Mesendoderm (in vitro differentiated cells): ENCODE measurements around the gene GSTCD.
"Not testable (repeated sequence)": the region's sequence is repeated elsewhere in the genome, so short reads cannot be mapped to it uniquely, and the experiment has no call there.

ENCODE experiments used
- DNase-seq: peaks from one replicate; pipeline ENCODE4 v3.0.0; 2013
- H2AK5ac ChIP-seq: 2 replicates; pipeline ENCODE4 v1.6.1; 2013; ENCODE audit warnings: low read length, inconsistent platforms
- H2BK120ac ChIP-seq: 2 replicates; pipeline ENCODE4 v1.6.1; 2013; ENCODE audit warnings: low read depth, mild to moderate bottlenecking, low read length, moderate library complexity, mixed read lengths
- H2BK15ac ChIP-seq: replicated peaks from 2 replicates; pipeline ENCODE4 v1.6.1; 2013; ENCODE audit warnings: low read depth, mild to moderate bottlenecking, moderate library complexity
- H2BK5ac ChIP-seq: 2 replicates; pipeline ENCODE4 v1.6.1; 2013; ENCODE audit warnings: low read length, inconsistent platforms
- H3K18ac ChIP-seq: 2 replicates; pipeline ENCODE4 v1.6.1; 2013; ENCODE audit warnings: mild to moderate bottlenecking, low read length, mixed read lengths
- H3K23ac ChIP-seq: one replicate; pipeline ENCODE4 v1.6.1; 2013; ENCODE audit warnings: low read length
- H3K27ac ChIP-seq: 2 replicates; pipeline ENCODE4 v1.5.1; 2013; ENCODE audit warnings: low read depth, mild to moderate bottlenecking, inconsistent platforms, low read length, moderate library complexity
- H3K27me3 ChIP-seq: 2 replicates; pipeline ENCODE4 v1.6.1; 2013; ENCODE audit warnings: low read length, control low read depth, mild to moderate bottlenecking, inconsistent platforms; ENCODE audit not compliant: insufficient read depth, poor library complexity
- H3K36me3 ChIP-seq: 2 replicates; pipeline ENCODE4 v1.6.1; 2013; ENCODE audit warnings: low read length, inconsistent platforms; ENCODE audit not compliant: control insufficient read depth, insufficient read depth
- H3K4ac ChIP-seq: one replicate; pipeline ENCODE4 v1.6.1; 2013; ENCODE audit warnings: low read depth, mild to moderate bottlenecking, low read length, moderate library complexity
- H3K4me1 ChIP-seq: 2 replicates; pipeline ENCODE4 v1.6.1; 2013; ENCODE audit warnings: low read depth, low read length, inconsistent platforms; ENCODE audit not compliant: control insufficient read depth
- H3K4me2 ChIP-seq: 2 replicates; pipeline ENCODE4 v1.6.1; 2013; ENCODE audit warnings: low read length
- H3K4me3 ChIP-seq: 2 replicates; pipeline ENCODE4 v1.5.1; 2013; ENCODE audit warnings: mild to moderate bottlenecking, low read length
- H3K56ac ChIP-seq: one replicate; pipeline ENCODE4 v1.6.1; 2013; ENCODE audit warnings: low read length
- H3K79me1 ChIP-seq: 2 replicates; pipeline ENCODE4 v1.6.1; 2013; ENCODE audit warnings: low read length, inconsistent platforms
- H3K79me2 ChIP-seq: 2 replicates; pipeline ENCODE4 v1.6.1; 2013; ENCODE audit warnings: mild to moderate bottlenecking, low read length; ENCODE audit not compliant: control insufficient read depth, insufficient read depth
- H3K9ac ChIP-seq: 2 replicates; pipeline ENCODE4 v1.6.1; 2013; ENCODE audit warnings: low read length, inconsistent platforms
- H4K5ac ChIP-seq: one replicate; pipeline ENCODE4 v1.6.1; 2013; ENCODE audit warnings: low read length
- H4K8ac ChIP-seq: one replicate; pipeline ENCODE4 v1.6.1; 2013; ENCODE audit warnings: low read depth, mild to moderate bottlenecking, control low read depth, low read length, moderate library complexity
- WGBS: extraction: QIAGEN DNeasy Blood & Tissue Kit; methylation state at CpG from one replicate; pipeline ENCODE4 v1.1.7; 2013; ENCODE audit warnings: low lambda C conversion rate, missing lambda C conversion rate; ENCODE audit not compliant: insufficient coverage; ENCODE audit errors: extremely low coverage; 5-methylcytosine and 5-hydroxymethylcytosine counted together

GSTCD gene

GRCh38 chr4:105851196-105851595, 142.6 kb downstream of the GSTCD start:
- no peaks in the 10 kb centered on the region for H3K36me3 ChIP-seq
- no peaks in the 10 kb centered on the region for H3K79me2 ChIP-seq
- H2BK15ac ChIP-seq = no peak overlapping the region
- no peak overlapping the region for H3K4me2 ChIP-seq
- H2BK120ac ChIP-seq = no peak overlapping the region
- no peaks in the 10 kb centered on the region for H3K4me1 ChIP-seq
- H3K4me3 ChIP-seq = no peak overlapping the region
- H2BK5ac ChIP-seq = no peak overlapping the region
- H3K79me1 ChIP-seq = no peaks in the 10 kb centered on the region
- no peak overlapping the region for H3K56ac ChIP-seq
- no peak overlapping the region for H4K5ac ChIP-seq
- H3K27ac ChIP-seq = no peak overlapping the region
- H3K27me3 ChIP-seq = no peaks in the 10 kb centered on the region
- no peak for DNase-seq
- H3K4ac ChIP-seq = no peak overlapping the region
- no peak overlapping the region for H3K9ac ChIP-seq
- no CpG with 5 or more reads among the region's 3 CpGs for WGBS
- no peak overlapping the region for H2AK5ac ChIP-seq
- H3K23ac ChIP-seq = no peak overlapping the region
- H3K18ac ChIP-seq = no peak overlapping the region
- H4K8ac ChIP-seq = no peak overlapping the region

- not testable (repeated sequence) for H3K27ac ChIP-seq, H2BK15ac ChIP-seq, H2AK5ac ChIP-seq, H2BK120ac ChIP-seq, H4K5ac ChIP-seq, DNase-seq, H3K56ac ChIP-seq, H4K8ac ChIP-seq, H3K4ac ChIP-seq, H3K23ac ChIP-seq, H3K36me3 ChIP-seq, H3K4me1 ChIP-seq, H3K4me2 ChIP-seq, H3K4me3 ChIP-seq, H3K18ac ChIP-seq, H3K9ac ChIP-seq, H2BK5ac ChIP-seq, H3K79me1 ChIP-seq, H3K79me2 ChIP-seq, H3K27me3 ChIP-seq
- no CpG with 5 or more reads among the region's 2 CpGs for WGBS
Observed at GRCh38 chr4:105852230-105852629, 143.6 kb downstream of the GSTCD start.

DNA sequence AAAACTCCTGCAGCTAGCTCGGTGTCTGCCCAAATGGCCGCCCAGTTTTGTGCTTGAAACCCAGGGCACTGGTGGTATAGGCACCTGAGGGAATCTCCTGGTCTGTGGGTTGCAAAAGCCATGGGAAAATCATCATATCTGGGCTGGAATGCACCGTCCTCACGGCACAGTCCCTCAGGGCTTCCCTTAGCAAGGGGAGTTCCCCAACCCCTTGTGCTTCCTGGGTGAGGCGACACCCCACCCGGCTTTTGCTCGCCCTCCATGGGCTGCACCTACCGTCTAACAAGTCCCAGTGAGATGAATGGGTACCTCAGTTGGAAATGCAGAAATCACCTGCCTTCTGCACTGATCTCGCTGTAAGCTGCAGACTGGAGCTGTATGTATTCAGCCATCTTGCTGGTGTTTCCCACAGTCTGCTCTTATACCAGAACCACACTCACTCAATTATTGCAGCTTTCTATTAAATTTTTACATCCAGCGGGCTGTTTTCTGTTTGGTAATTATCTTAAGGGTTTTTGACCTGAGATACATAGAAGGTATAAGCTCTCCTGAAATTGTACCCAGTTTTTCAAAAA, 150.0 kb downstream of the GSTCD start:
- Histone ChIP-seq H3K4me2 (no peak overlapping the region), H4K5ac (no peak overlapping the region), H2BK120ac (no peak overlapping the region), H3K79me1 (no peaks in the 10 kb centered on the region), H3K36me3 (no peaks in the 10 kb centered on the region), H2BK5ac (no peak overlapping the region), H2AK5ac (no peak overlapping the region), H3K18ac (no peak overlapping the region), H3K56ac (no peak overlapping the region), H3K79me2 (no peaks in the 10 kb centered on the region), H3K9ac (no peak overlapping the region), H3K23ac (no peak overlapping the region), H3K4me1 (no peaks in the 10 kb centered on the region), H4K8ac (no peak overlapping the region), H3K4me3 (no peak overlapping the region), H3K27ac (no peak overlapping the region), H2BK15ac (no peak overlapping the region), H3K4ac (no peak overlapping the region), H3K27me3 (no peaks in the 10 kb centered on the region)
- WGBS = no CpG with 5 or more reads among the region's 10 CpGs
- DNase-seq = no peak

GRCh38 chr4:105859233-105859632, 150.6 kb downstream of the GSTCD start:
- Histone ChIP-seq H4K8ac (no peak overlapping the region), H3K27ac (no peak overlapping the region), H3K79me2 (no peaks in the 10 kb centered on the region), H3K9ac (no peak overlapping the region), H3K79me1 (no peaks in the 10 kb centered on the region), H3K4me3 (no peak overlapping the region), H3K36me3 (no peaks in the 10 kb centered on the region), H4K5ac (no peak overlapping the region), H3K23ac (no peak overlapping the region), H3K18ac (no peak overlapping the region), H2BK5ac (no peak overlapping the region), H3K4ac (no peak overlapping the region), H2BK15ac (no peak overlapping the region), H2BK120ac (no peak overlapping the region), H2AK5ac (no peak overlapping the region), H3K56ac (no peak overlapping the region), H3K4me2 (no peak overlapping the region), H3K4me1 (no peaks in the 10 kb centered on the region), H3K27me3 (no peaks in the 10 kb centered on the region)
- DNase-seq = no peak
- no CpG with 5 or more reads among the region's 1 CpG for WGBS

GRCh38 chr4:105870963-105871362, 162.4 kb downstream of the GSTCD start:
- Histone ChIP-seq H3K36me3 (no peaks in the 10 kb centered on the region), H3K4me1 (no peaks in the 10 kb centered on the region), H2AK5ac (no peak overlapping the region), H3K27me3 (no peaks in the 10 kb centered on the region), H4K5ac (no peak overlapping the region), H2BK120ac (no peak overlapping the region), H3K9ac (no peak overlapping the region), H2BK5ac (no peak overlapping the region), H3K56ac (no peak overlapping the region), H3K18ac (no peak overlapping the region), H3K4ac (no peak overlapping the region), H3K79me1 (no peaks in the 10 kb centered on the region), H3K27ac (no peak overlapping the region), H3K23ac (no peak overlapping the region), H3K4me3 (no peak overlapping the region), H3K79me2 (no peaks in the 10 kb centered on the region), H3K4me2 (no peak overlapping the region), H2BK15ac (no peak overlapping the region), H4K8ac (no peak overlapping the region)
- no peak for DNase-seq
- WGBS = no CpG with 5 or more reads among the region's 3 CpGs

DNA sequence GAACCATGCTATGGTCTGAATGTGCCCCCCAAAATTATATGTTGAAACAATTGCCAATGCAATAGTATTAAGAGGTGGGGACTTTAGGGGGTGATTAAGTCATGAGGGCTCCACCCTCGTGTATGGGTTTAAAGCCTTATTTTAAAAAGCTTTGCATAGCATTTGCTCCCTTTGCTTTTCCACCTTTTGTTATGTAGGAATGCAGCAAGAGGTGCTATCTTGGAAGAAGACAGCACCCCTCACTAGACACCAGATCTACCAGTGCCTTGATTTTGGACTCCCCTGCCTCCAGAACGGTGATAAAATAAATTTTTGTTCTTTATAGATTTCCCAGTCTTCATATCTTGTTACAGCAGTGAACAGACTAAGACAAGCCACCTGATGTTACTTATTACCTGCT, 163.4 kb downstream of the GSTCD start:
- H3K79me1 ChIP-seq = no peaks in the 10 kb centered on the region
- no peaks in the 10 kb centered on the region for H3K27me3 ChIP-seq
- no peak overlapping the region for H3K56ac ChIP-seq
- H2AK5ac ChIP-seq = no peak overlapping the region
- no peak overlapping the region for H2BK5ac ChIP-seq
- H3K4me1 ChIP-seq = no peaks in the 10 kb centered on the region
- H3K18ac ChIP-seq = no peak overlapping the region
- H3K9ac ChIP-seq = no peak overlapping the region
- no peak overlapping the region for H4K8ac ChIP-seq
- H2BK15ac ChIP-seq = no peak overlapping the region
- H3K79me2 ChIP-seq = no peaks in the 10 kb centered on the region
- no CpG with 5 or more reads among the region's 2 CpGs for WGBS
- no peaks in the 10 kb centered on the region for H3K36me3 ChIP-seq
- no peak overlapping the region for H3K4me3 ChIP-seq
- no peak overlapping the region for H4K5ac ChIP-seq
- no peak overlapping the region for H3K27ac ChIP-seq
- H3K23ac ChIP-seq = no peak overlapping the region
- no peak overlapping the region for H2BK120ac ChIP-seq
- H3K4ac ChIP-seq = no peak overlapping the region
- no peak for DNase-seq
- H3K4me2 ChIP-seq = no peak overlapping the region
